HEK293 (cell line): Measurements from ENCODE around the gene DUSP14.

Experiments used
- CTCF ChIA-PET: fragments of 350-600 bp; formaldehyde crosslinking; extraction: SDS; loops from one replicate; lab custom pipeline; 2021; ENCODE audit warnings: antibody characterized with exemption; lab: Yijun Ruan, JAX
- POLR2A ChIA-PET: fragments of 300-600 bp; formaldehyde crosslinking; extraction: SDS; loops from one replicate; lab custom pipeline; 2020; ENCODE audit warnings: antibody characterized with exemption, inconsistent platforms; lab: Yijun Ruan, JAX
- H3K27ac ChIP-seq: fragments of 200-500 bp; sonication (Bioruptor generic); 2 replicates; pipeline ENCODE4 v1.5.1; 2014; ENCODE audit warnings: low read depth, low read length, control low read depth, inconsistent platforms; ENCODE audit errors: extremely low read depth
- H3K36me3 ChIP-seq, 2 experiments: fragments of 200-500 bp in 1 of 2; sonication (Bioruptor generic) in 1 of 2; 1 replicate in 1 of 2; 2 replicates in 1 of 2; pipeline ENCODE4 v1.5.1; 2014 to 2017; ENCODE audit warnings: inconsistent platforms in 2 of 2, low read length in 2 of 2; ENCODE audit not compliant: control insufficient read depth in 2 of 2, insufficient read depth in 1 of 2
- H3K4me1 ChIP-seq: fragments of 200-500 bp; sonication (Bioruptor generic); 2 replicates; pipeline ENCODE4 v1.5.1; 2014; ENCODE audit warnings: mild to moderate bottlenecking, low read length, inconsistent platforms; ENCODE audit not compliant: control insufficient read depth, insufficient read depth
- H3K4me3 ChIP-seq: 2 replicates; pipeline ENCODE4 v1.5.1; 2011; ENCODE audit warnings: low read depth, mild to moderate bottlenecking, control low read depth, low read length, moderate library complexity
- H3K9me3 ChIP-seq: fragments of 200-500 bp; sonication (Bioruptor generic); 2 replicates; pipeline ENCODE4 v1.5.1; 2014; ENCODE audit warnings: low read depth, low read length, inconsistent platforms; ENCODE audit not compliant: control insufficient read depth, insufficient read depth
- FEZF1 ChIP-seq: fragments of 450-650 bp; formaldehyde crosslinking; IDR thresholded peaks from 2 replicates; pipeline ENCODE4 v1.5.1; 2016; ENCODE audit warnings: missing biosample characterization, missing genetic modification characterization
- GFI1B ChIP-seq: fragments of 450-650 bp; formaldehyde crosslinking; IDR thresholded peaks from 2 replicates; pipeline ENCODE4 v1.5.1; 2016; ENCODE audit warnings: missing biosample characterization, missing genetic modification characterization
- GLI2 ChIP-seq: fragments of 450-650 bp; formaldehyde crosslinking; IDR thresholded peaks from 2 replicates; pipeline ENCODE4; 2017; ENCODE audit warnings: missing biosample characterization, missing genetic modification characterization, low read depth, borderline replicate concordance
- GLI4 ChIP-seq: fragments of 450-650 bp; formaldehyde crosslinking; IDR thresholded peaks from 2 replicates; pipeline ENCODE4 v1.5.1; 2016; ENCODE audit warnings: missing biosample characterization, missing genetic modification characterization
- GLIS1 ChIP-seq: fragments of 450-650 bp; formaldehyde crosslinking; IDR thresholded peaks from 2 replicates; pipeline ENCODE4 v1.5.1; 2016; ENCODE audit warnings: missing biosample characterization, missing genetic modification characterization
- IKZF3 ChIP-seq: fragments of 450-650 bp; IDR thresholded peaks from 2 replicates; pipeline ENCODE4 v1.5.0; 2018; ENCODE audit warnings: missing biosample characterization, mild to moderate bottlenecking, missing genetic modification characterization, moderate library complexity
- OSR2 ChIP-seq: fragments of 450-650 bp; formaldehyde crosslinking; IDR thresholded peaks from 2 replicates; pipeline ENCODE4 v1.5.1; 2016; ENCODE audit warnings: missing biosample characterization, missing genetic modification characterization
- SP7 ChIP-seq: fragments of 450-650 bp; formaldehyde crosslinking; IDR thresholded peaks from 2 replicates; pipeline ENCODE4 v1.5.1; 2016; ENCODE audit warnings: missing biosample characterization, missing genetic modification characterization
- TCF7L2 ChIP-seq: IDR thresholded peaks from 2 replicates; pipeline ENCODE4 v1.6.1; 2011; ENCODE audit warnings: low read depth, mild to moderate bottlenecking, inconsistent platforms, low read length, moderate library complexity, borderline replicate concordance
- TSHZ1 ChIP-seq: fragments of 450-650 bp; formaldehyde crosslinking; IDR thresholded peaks from 2 replicates; pipeline ENCODE4 v1.5.1; 2016; ENCODE audit warnings: missing biosample characterization, missing genetic modification characterization, borderline replicate concordance
- ZEB2 ChIP-seq: fragments of 450-650 bp; formaldehyde crosslinking; IDR thresholded peaks from 2 replicates; pipeline ENCODE4 v1.5.1; 2016; ENCODE audit warnings: missing biosample characterization, missing genetic modification characterization
- ZIC2 ChIP-seq: fragments of 450-650 bp; formaldehyde crosslinking; IDR thresholded peaks from 2 replicates; pipeline ENCODE4 v1.5.1; 2016; ENCODE audit warnings: missing biosample characterization, missing genetic modification characterization
- ZNF133 ChIP-seq: fragments of 450-650 bp; formaldehyde crosslinking; IDR thresholded peaks from 2 replicates; pipeline ENCODE4 v1.5.1; 2016; ENCODE audit warnings: missing biosample characterization, missing genetic modification characterization
- ZNF335 ChIP-seq: fragments of 450-650 bp; formaldehyde crosslinking; conservative IDR thresholded peaks from 2 replicates; pipeline ENCODE4 v1.5.1; 2016; ENCODE audit warnings: missing biosample characterization, missing genetic modification characterization
- ZNF394 ChIP-seq: fragments of 450-650 bp; formaldehyde crosslinking; IDR thresholded peaks from 2 replicates; pipeline ENCODE4 v1.5.1; 2016; ENCODE audit warnings: missing biosample characterization, missing genetic modification characterization, mild to moderate bottlenecking, moderate library complexity, borderline replicate concordance
- ZNF548 ChIP-seq: fragments of 450-650 bp; formaldehyde crosslinking; IDR thresholded peaks from 2 replicates; pipeline ENCODE4 v1.5.1; 2016; ENCODE audit warnings: missing biosample characterization, missing genetic modification characterization
- ZNF549 ChIP-seq: fragments of 450-650 bp; IDR thresholded peaks from 2 replicates; pipeline ENCODE4 v1.5.1; 2018; ENCODE audit warnings: missing biosample characterization, missing genetic modification characterization, mild to moderate bottlenecking, inconsistent platforms, moderate library complexity
- ZNF596 ChIP-seq: fragments of 450-650 bp; IDR thresholded peaks from 2 replicates; pipeline ENCODE4 v1.5.0; 2018; ENCODE audit warnings: missing biosample characterization, mild to moderate bottlenecking, missing genetic modification characterization, moderate library complexity
- ZNF629 ChIP-seq: fragments of 450-650 bp; formaldehyde crosslinking; IDR thresholded peaks from 2 replicates; pipeline ENCODE4 v1.5.1; 2017; ENCODE audit warnings: missing biosample characterization, missing genetic modification characterization
- ZNF645 ChIP-seq: fragments of 450-650 bp; formaldehyde crosslinking; IDR thresholded peaks from 2 replicates; pipeline ENCODE4; 2016; ENCODE audit warnings: missing biosample characterization, missing genetic modification characterization
- ZNF777 ChIP-seq: fragments of 450-650 bp; formaldehyde crosslinking; IDR thresholded peaks from 2 replicates; pipeline ENCODE4 v1.5.1; 2017; ENCODE audit warnings: missing biosample characterization, missing genetic modification characterization, borderline replicate concordance
- ZXDB ChIP-seq: fragments of 450-650 bp; formaldehyde crosslinking; IDR thresholded peaks from 2 replicates; pipeline ENCODE4 v1.5.1; 2016; ENCODE audit warnings: missing biosample characterization, missing genetic modification characterization
- TF ChIP-seq, protein P1 (sequence below): fragments of 450-650 bp; formaldehyde crosslinking; IDR thresholded peaks from 2 replicates; pipeline ENCODE4 v1.5.1; 2017; ENCODE audit warnings: missing biosample characterization, missing genetic modification characterization
- TF ChIP-seq, protein P2 (sequence below): fragments of 450-650 bp; formaldehyde crosslinking; IDR thresholded peaks from 2 replicates; pipeline ENCODE4 v1.5.1; 2016; ENCODE audit warnings: missing biosample characterization, missing genetic modification characterization
- TF ChIP-seq, protein P3 (sequence below): fragments of 450-650 bp; formaldehyde crosslinking; IDR thresholded peaks from 2 replicates; pipeline ENCODE4 v1.5.1; 2016; ENCODE audit warnings: missing biosample characterization, missing genetic modification characterization

Gene DUSP14

DNA sequence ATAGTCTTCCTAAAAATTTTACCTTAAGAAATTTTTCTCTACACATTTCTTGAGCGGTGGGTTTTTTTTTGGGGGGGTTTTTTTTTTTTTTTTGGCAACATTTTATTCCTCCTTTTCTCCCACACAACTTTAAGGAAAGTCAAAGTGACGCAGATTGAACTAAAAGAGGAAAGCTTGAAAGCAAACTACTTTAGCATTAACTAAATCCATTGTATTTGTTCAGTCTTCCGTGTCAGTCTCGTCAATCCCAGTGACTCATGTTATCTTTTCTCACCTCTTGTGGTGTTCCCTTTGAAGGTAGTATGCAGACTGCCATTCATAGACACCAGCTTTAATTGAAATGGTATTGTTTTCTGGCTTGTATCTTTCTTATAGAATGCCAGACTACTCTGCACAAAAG, 43.7 kb upstream of the DUSP14 start:
- no peak overlapping the region for H3K27ac ChIP-seq
- TF ChIP-seq ZNF645 = no peak
- no peak for TF ChIP-seq ZNF548 (tag by site-specific recombination)
- no peak for TF ChIP-seq ZNF549 (tag by site-specific recombination)
- peak; percentile 60; the same call in 1 of the 2 replicates for TF ChIP-seq TCF7L2
- TF ChIP-seq ZNF596 (tag by site-specific recombination) = no peak
- TF ChIP-seq ZIC2 (tag by site-specific recombination) = no peak
- 0 out of 2 replicates have a peak, but pooled peaks have one; percentile 20 for TF ChIP-seq ZEB2 (tag by site-specific recombination)
- peak; percentile 54 for TF ChIP-seq ZNF629
- TF ChIP-seq, protein P1, sequence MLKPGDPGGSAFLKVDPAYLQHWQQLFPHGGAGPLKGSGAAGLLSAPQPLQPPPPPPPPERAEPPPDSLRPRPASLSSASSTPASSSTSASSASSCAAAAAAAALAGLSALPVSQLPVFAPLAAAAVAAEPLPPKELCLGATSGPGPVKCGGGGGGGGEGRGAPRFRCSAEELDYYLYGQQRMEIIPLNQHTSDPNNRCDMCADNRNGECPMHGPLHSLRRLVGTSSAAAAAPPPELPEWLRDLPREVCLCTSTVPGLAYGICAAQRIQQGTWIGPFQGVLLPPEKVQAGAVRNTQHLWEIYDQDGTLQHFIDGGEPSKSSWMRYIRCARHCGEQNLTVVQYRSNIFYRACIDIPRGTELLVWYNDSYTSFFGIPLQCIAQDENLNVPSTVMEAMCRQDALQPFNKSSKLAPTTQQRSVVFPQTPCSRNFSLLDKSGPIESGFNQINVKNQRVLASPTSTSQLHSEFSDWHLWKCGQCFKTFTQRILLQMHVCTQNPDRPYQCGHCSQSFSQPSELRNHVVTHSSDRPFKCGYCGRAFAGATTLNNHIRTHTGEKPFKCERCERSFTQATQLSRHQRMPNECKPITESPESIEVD (tag by site-specific recombination) = peak; percentile 83
- TF ChIP-seq TSHZ1 = 0 out of 2 replicates have a peak, but pooled peaks have one; percentile 33
- TF ChIP-seq FEZF1 (tag by site-specific recombination) = peak; percentile 18; the same call in 1 of the 2 replicates
- TF ChIP-seq ZNF394 (tag by site-specific recombination) = no peak
- no peak for TF ChIP-seq ZNF777 (tag by site-specific recombination)
- TF ChIP-seq OSR2 (tag by site-specific recombination) = 0 out of 2 replicates have a peak, but pooled peaks have one; percentile 30
- TF ChIP-seq GFI1B (tag by site-specific recombination) = 0 out of 2 replicates have a peak, but pooled peaks have one; percentile 12
- TF ChIP-seq, protein P2, sequence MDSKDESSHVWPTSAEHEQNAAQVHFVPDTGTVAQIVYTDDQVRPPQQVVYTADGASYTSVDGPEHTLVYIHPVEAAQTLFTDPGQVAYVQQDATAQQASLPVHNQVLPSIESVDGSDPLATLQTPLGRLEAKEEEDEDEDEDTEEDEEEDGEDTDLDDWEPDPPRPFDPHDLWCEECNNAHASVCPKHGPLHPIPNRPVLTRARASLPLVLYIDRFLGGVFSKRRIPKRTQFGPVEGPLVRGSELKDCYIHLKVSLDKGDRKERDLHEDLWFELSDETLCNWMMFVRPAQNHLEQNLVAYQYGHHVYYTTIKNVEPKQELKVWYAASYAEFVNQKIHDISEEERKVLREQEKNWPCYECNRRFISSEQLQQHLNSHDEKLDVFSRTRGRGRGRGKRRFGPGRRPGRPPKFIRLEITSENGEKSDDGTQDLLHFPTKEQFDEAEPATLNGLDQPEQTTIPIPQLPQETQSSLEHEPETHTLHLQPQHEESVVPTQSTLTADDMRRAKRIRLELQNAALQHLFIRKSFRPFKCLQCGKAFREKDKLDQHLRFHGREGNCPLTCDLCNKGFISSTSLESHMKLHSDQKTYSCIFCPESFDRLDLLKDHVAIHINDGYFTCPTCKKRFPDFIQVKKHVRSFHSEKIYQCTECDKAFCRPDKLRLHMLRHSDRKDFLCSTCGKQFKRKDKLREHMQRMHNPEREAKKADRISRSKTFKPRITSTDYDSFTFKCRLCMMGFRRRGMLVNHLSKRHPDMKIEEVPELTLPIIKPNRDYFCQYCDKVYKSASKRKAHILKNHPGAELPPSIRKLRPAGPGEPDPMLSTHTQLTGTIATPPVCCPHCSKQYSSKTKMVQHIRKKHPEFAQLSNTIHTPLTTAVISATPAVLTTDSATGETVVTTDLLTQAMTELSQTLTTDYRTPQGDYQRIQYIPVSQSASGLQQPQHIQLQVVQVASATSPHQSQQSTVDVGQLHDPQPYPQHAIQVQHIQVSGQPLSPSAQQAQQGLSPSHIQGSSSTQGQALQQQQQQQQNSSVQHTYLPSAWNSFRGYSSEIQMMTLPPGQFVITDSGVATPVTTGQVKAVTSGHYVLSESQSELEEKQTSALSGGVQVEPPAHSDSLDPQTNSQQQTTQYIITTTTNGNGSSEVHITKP (tag by site-specific recombination) = peak; percentile 63
- peak; percentile 24; the same call in 1 of the 2 replicates for TF ChIP-seq IKZF3 (tag by site-specific recombination)
- TF ChIP-seq GLI4 = no peak
- no peak for TF ChIP-seq GLI2 (tag by site-specific recombination)
- TF ChIP-seq, protein P3, sequence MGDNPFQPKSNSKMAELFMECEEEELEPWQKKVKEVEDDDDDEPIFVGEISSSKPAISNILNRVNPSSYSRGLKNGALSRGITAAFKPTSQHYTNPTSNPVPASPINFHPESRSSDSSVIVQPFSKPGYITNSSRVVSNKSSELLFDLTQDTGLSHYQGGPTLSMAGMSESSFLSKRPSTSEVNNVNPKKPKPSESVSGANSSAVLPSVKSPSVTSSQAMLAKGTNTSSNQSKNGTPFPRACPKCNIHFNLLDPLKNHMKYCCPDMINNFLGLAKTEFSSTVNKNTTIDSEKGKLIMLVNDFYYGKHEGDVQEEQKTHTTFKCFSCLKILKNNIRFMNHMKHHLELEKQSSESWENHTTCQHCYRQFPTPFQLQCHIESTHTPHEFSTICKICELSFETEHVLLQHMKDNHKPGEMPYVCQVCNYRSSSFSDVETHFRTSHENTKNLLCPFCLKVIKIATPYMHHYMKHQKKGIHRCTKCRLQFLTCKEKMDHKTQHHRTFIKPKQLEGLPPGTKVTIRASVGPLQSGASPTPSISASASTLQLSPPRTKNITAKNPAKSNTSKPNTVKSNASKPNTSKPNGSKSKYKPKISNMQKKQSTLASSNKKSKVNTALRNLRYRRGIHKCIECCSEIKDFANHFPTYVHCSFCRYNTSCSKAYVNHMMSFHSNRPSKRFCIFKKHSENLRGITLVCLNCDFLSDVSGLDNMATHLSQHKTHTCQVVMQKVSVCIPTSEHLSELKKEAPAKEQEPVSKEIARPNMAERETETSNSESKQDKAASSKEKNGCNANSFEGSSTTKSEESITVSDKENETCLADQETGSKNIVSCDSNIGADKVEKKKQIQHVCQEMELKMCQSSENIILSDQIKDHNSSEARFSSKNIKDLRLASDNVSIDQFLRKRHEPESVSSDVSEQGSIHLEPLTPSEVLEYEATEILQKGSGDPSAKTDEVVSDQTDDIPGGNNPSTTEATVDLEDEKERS (tag by site-specific recombination) = no peak
- no peak for TF ChIP-seq ZNF133
- no peak for TF ChIP-seq ZXDB (tag by site-specific recombination)
- TF ChIP-seq SP7 (tag by site-specific recombination) = peak; percentile 56; the same call in 1 of the 2 replicates
- TF ChIP-seq GLIS1 (tag by site-specific recombination) = peak; percentile 33; the same call in 1 of the 2 replicates
- TF ChIP-seq ZNF335 (tag by site-specific recombination) = no peak

More for the DNA sequence above, 43.7 kb upstream of the DUSP14 start:
- POLR2A ChIA-PET = interaction anchor here (0.6 kb wide), 1 partner anchor 39 kb away, joined by 3 read pairs; the partner anchor contains the start of gene TADA2A
- peaks cover 6% of the 10 kb centered on the region; the same call in 1 of the 2 replicates for H3K4me1 ChIP-seq
- no peak overlapping the region for H3K4me3 ChIP-seq
- no peaks in the 10 kb centered on the region for H3K9me3 ChIP-seq
- peaks cover 77% of the 10 kb centered on the region in 2 experiments for H3K36me3 ChIP-seq
- CTCF ChIA-PET = interaction anchor here (0.7 to 0.9 kb wide), 3 partner anchors 8 to 1297 kb away, joined by 3 to 5 read pairs (median 4); no protein-coding TSS in a partner anchor
